GM12878 (cell line): ENCODE measurements around the gene DMXL2. TPM values are rescaled to one million over a fixed set of nuclear protein-coding genes. Genes with fewer than 3 reads are reported as not detected.

Experiments used
- ATAC-seq: fragments of 200-7000 bp; cut with Tn5 transposase; 3 replicates; pipeline ENCODE4 v1.9.1; 2020; ENCODE audit warnings: mild to moderate bottlenecking, moderate library complexity
- BruUV-seq: library from RNA; stranded (reverse); fragments of 400-500 nt; replicated peaks from 2 replicates; lab custom pipeline; 2021; lab: Mats Ljungman, UMichigan
- CTCF ChIA-PET: fragments of 300-600 bp; sonication (Branson Sonifier 250); formaldehyde crosslinking; extraction: SDS; loops from one replicate; lab custom pipeline; 2021; ENCODE audit warnings: inconsistent platforms; lab: Yijun Ruan, JAX
- POLR2A ChIA-PET: fragments of 350-600 bp; formaldehyde crosslinking; extraction: SDS; loops from one replicate; lab custom pipeline; 2021; ENCODE audit warnings: inconsistent platforms; lab: Charles Lee
- RAD21 ChIA-PET: fragments of 300-600 bp; sonication (Branson Sonifier 250); formaldehyde crosslinking; loops from one replicate; lab custom pipeline; 2023; ENCODE audit warnings: antibody characterized with exemption; ENCODE audit not compliant: unreplicated experiment; lab: Charles Lee
- SMC1A ChIA-PET: fragments of 300-600 bp; sonication (Branson Sonifier 250); formaldehyde crosslinking; loops from one replicate; lab custom pipeline; 2023; ENCODE audit not compliant: unreplicated experiment, uncharacterized antibody; lab: Charles Lee
- DNase-seq: peaks from one replicate; pipeline ENCODE4 v3.0.0-alpha.2; 2011; ENCODE audit warnings: low read depth, low spot score
- FAIRE-seq: peaks from 3 replicates; lab custom pipeline; 2011; peaks lifted over from hg19 to GRCh38; lab: Jason Lieb, UNC
- H2AFZ ChIP-seq: 2 replicates; pipeline ENCODE4 v1.6.0; 2011; ENCODE audit warnings: low read depth, low read length, control low read depth; ENCODE audit not compliant: control insufficient read depth
- H3K27ac ChIP-seq: 2 replicates; pipeline ENCODE4 v1.5.1; 2011; ENCODE audit warnings: control low read depth; ENCODE audit not compliant: control insufficient read depth, insufficient read depth
- H3K27me3 ChIP-seq, 2 experiments: replicated peaks in 1 of 2; 2 replicates each; pipeline versions ENCODE4 v1.6.0 to v1.6.1; 2011; ENCODE audit warnings: low read length in 1 of 2; ENCODE audit not compliant: control insufficient read depth in 2 of 2, insufficient read depth in 2 of 2
- H3K36me3 ChIP-seq, 2 experiments: 2 replicates each; pipeline ENCODE4 v1.5.1; 2011; ENCODE audit warnings: low read length in 1 of 2; ENCODE audit not compliant: control insufficient read depth in 2 of 2, insufficient read depth in 2 of 2
- H3K4me1 ChIP-seq: 2 replicates; pipeline ENCODE4 v1.6.1; 2011; ENCODE audit warnings: mild to moderate bottlenecking, low read length, moderate library complexity, mixed read lengths; ENCODE audit not compliant: control insufficient read depth, insufficient read depth
- H3K4me2 ChIP-seq: 2 replicates; pipeline ENCODE4 v1.6.0; 2011; ENCODE audit warnings: control low read depth; ENCODE audit not compliant: control insufficient read depth, insufficient read depth
- H3K4me3 ChIP-seq: fragments of 200-600 bp; sonication (generic); 2 replicates; pipeline ENCODE4 v1.5.1; 2016
- H3K79me2 ChIP-seq: 2 replicates; pipeline ENCODE4 v1.6.0; 2011; ENCODE audit warnings: low read length; ENCODE audit not compliant: control insufficient read depth, insufficient read depth
- H3K9ac ChIP-seq: 2 replicates; pipeline ENCODE4 v1.8.0; 2011; ENCODE audit warnings: low read length, control low read depth, mixed read lengths; ENCODE audit not compliant: control insufficient read depth, insufficient read depth
- H3K9me3 ChIP-seq: replicated peaks from 3 replicates; pipeline ENCODE4 v1.5.1; 2011; ENCODE audit warnings: mild to moderate bottlenecking, low read length; ENCODE audit not compliant: control insufficient read depth, insufficient read depth
- H4K20me1 ChIP-seq: 2 replicates; pipeline ENCODE4 v1.6.0; 2011; ENCODE audit not compliant: control insufficient read depth, insufficient read depth
- KDM1A ChIP-seq: fragments of 200-600 bp; sonication (generic); IDR thresholded peaks from 2 replicates; pipeline ENCODE4 v1.6.1; 2016; ENCODE audit warnings: borderline replicate concordance
- NFYA ChIP-seq: IDR thresholded peaks from 2 replicates; pipeline ENCODE4 v1.6.1; 2011; ENCODE audit warnings: low read depth, mild to moderate bottlenecking, low read length, improper control_type of control experiment, borderline replicate concordance
- NFYB ChIP-seq: IDR thresholded peaks from 2 replicates; pipeline ENCODE4 v1.6.1; 2011; ENCODE audit warnings: low read depth, mild to moderate bottlenecking, low read length, improper control_type of control experiment, moderate library complexity; ENCODE audit not compliant: insufficient read depth
- PML ChIP-seq: IDR thresholded peaks from 2 replicates; pipeline ENCODE4 v1.6.1; 2012; ENCODE audit warnings: low read length, inconsistent platforms
- RAD21 ChIP-seq: IDR thresholded peaks from 2 replicates; pipeline ENCODE4 v1.6.1; 2011; ENCODE audit warnings: mild to moderate bottlenecking, low read depth, low read length, moderate library complexity; ENCODE audit not compliant: insufficient read depth
- RELA ChIP-seq: fragments of 450-650 bp; IDR thresholded peaks from 2 replicates; pipeline ENCODE4 v1.8.0; 2014; ENCODE audit warnings: borderline replicate concordance; ENCODE audit not compliant: partially characterized antibody
- SMC3 ChIP-seq: IDR thresholded peaks from 2 replicates; pipeline ENCODE4 v1.6.1; 2011; ENCODE audit warnings: low read length, improper control_type of control experiment, borderline replicate concordance
- WRNIP1 ChIP-seq: IDR thresholded peaks from 2 replicates; pipeline ENCODE4 v1.6.1; 2011; ENCODE audit warnings: low read depth, low read length, improper control_type of control experiment, borderline replicate concordance
- ZBED1 ChIP-seq: IDR thresholded peaks from 2 replicates; pipeline ENCODE4 v1.6.1; 2016; ENCODE audit warnings: borderline replicate concordance
- WGBS: methylation state at CpG from one replicate; pipeline ENCODE4 v1.1.6; 2016; ENCODE audit warnings: low lambda C conversion rate; ENCODE audit not compliant: insufficient replicate concordance, insufficient coverage; ENCODE audit errors: missing lambda C conversion rate; 5-methylcytosine and 5-hydroxymethylcytosine counted together
- in situ Hi-C: fragments of 300-500 bp; cut with MboI; formaldehyde crosslinking; loops from 9 replicates; pipeline ENCODE4 v1.14.3; 2018; ENCODE audit warnings: mixed read lengths
- intact Hi-C: fragments of 100-400 bp; cut with micrococcal nuclease; formaldehyde crosslinking; loops from one replicate; pipeline ENCODE4 v1.14.2; 2022; ENCODE audit not compliant: unreplicated experiment
- polyA plus RNA-seq, 11 experiments: library from polyadenylated mRNA; depleted of rRNA in 4 of 11; unstranded in 6 of 11; stranded (reverse) in 5 of 11; fragments of >200 nt; fragmentation: Nextera tagmentation in 4 of 11; fragmentation: Illumina TruSeq in 1 of 11; extraction: Ambion mirVana in 4 of 11; extraction: Trizol in 1 of 11; gene quantifications; 1 replicate in 1 of 11; 2 replicates in 10 of 11; pipeline versions ENCODE4 v1.2.1 to v1.2.3, GENCODE V29; 2011 to 2016; ENCODE audit warnings: inconsistent platforms in 2 of 11, missing spikeins in 2 of 11, low read depth in 1 of 11
- total RNA-seq, 4 experiments: library from RNA; depleted of rRNA in 3 of 4; stranded (reverse); fragments of >200 nt in 3 of 4; fragmentation: Illumina TruSeq in 1 of 4; extraction: Trizol in 1 of 4; gene quantifications; 2 replicates each; pipeline versions ENCODE4 v1.2.1 to v1.2.3, GENCODE V29; 2013 to 2021
- TF ChIP-seq, protein P1 (sequence below), 3 experiments: IDR thresholded peaks in 2 of 3; conservative IDR thresholded peaks in 1 of 3; 2 replicates each; pipeline ENCODE4 v1.5.1; 2011; ENCODE audit warnings: low read depth in 3 of 3, low read length in 3 of 3, mild to moderate bottlenecking in 3 of 3, control low read depth in 2 of 3, moderate library complexity in 2 of 3, inconsistent platforms in 1 of 3, mixed read lengths in 1 of 3; ENCODE audit not compliant: control insufficient read depth in 2 of 3, insufficient read depth in 1 of 3; ENCODE audit errors: extremely low read depth in 1 of 3

The DMXL2 gene
- total and polyA plus RNA-seq, 10 of the 15 experiments (the other 5 are each of a cell fraction or from before 2014, with no cell fraction given) = 8.5 to 32.1 (median 22.0) TPM

GRCh38 chr15:51536965-51537574, 85.5 kb downstream of the DMXL2 start:
- H3K9me3 ChIP-seq = no peaks in the 10 kb centered on the region
- intact Hi-C loops (loop anchor here (2.0 to 5.0 kb wide), 2 partner anchors 84 to 240 kb away; no protein-coding TSS in a partner anchor), in situ Hi-C loops (no loop called here)
- no peaks in the 10 kb centered on the region for H3K36me3 ChIP-seq
- no peak for DNase-seq
- H3K4me1 ChIP-seq = no peaks in the 10 kb centered on the region
- ChIA-PET SMC1A (interaction anchor here (0.6 to 2.0 kb wide), 15 partner anchors 9 to 363 kb away, joined by 3 to 16 read pairs (median 3); no protein-coding TSS in a partner anchor), POLR2A (no interaction called here), RAD21 (interaction anchor here (0.7 to 2.8 kb wide), 9 partner anchors 10 to 240 kb away, joined by 3 to 20 read pairs (median 3); partner anchors contain the start of genes DMXL2 and LYSMD2), CTCF (interaction anchor here (0.7 to 4.4 kb wide), 28 partner anchors 9 to 287 kb away, joined by 3 to 37 read pairs (median 4); partner anchors contain the start of genes DMXL2 and LYSMD2)
- no peak overlapping the region for H2AFZ ChIP-seq
- H3K9ac ChIP-seq = no peak overlapping the region
- no peaks in the 10 kb centered on the region for H4K20me1 ChIP-seq
- no peaks in the 10 kb centered on the region for H3K27me3 ChIP-seq
- peak; percentile 73 for FAIRE-seq
- no peak for TF ChIP-seq ZBED1
- TF ChIP-seq KDM1A = no peak
- no peak for TF ChIP-seq PML
- TF ChIP-seq RELA = no peak
- peak; percentile 49; the same call in 1 of the 2 replicates for TF ChIP-seq SMC3
- TF ChIP-seq RAD21 = peak; percentile 43
- no peak for TF ChIP-seq NFYA
- TF ChIP-seq, protein P1, sequence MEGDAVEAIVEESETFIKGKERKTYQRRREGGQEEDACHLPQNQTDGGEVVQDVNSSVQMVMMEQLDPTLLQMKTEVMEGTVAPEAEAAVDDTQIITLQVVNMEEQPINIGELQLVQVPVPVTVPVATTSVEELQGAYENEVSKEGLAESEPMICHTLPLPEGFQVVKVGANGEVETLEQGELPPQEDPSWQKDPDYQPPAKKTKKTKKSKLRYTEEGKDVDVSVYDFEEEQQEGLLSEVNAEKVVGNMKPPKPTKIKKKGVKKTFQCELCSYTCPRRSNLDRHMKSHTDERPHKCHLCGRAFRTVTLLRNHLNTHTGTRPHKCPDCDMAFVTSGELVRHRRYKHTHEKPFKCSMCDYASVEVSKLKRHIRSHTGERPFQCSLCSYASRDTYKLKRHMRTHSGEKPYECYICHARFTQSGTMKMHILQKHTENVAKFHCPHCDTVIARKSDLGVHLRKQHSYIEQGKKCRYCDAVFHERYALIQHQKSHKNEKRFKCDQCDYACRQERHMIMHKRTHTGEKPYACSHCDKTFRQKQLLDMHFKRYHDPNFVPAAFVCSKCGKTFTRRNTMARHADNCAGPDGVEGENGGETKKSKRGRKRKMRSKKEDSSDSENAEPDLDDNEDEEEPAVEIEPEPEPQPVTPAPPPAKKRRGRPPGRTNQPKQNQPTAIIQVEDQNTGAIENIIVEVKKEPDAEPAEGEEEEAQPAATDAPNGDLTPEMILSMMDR (IDR thresholded peaks at IDR 0.05 in 2 of 3, conservative IDR thresholded peaks at IDR 0.05 in 1 of 3; ENCODE audit: control insufficient read depth in 2 of 3, extremely low read depth in 1 of 3, insufficient read depth in 1 of 3, low read depth in 3 of 3, low read length in 3 of 3) = peak; percentile 50 to 69 (median 56)
- TF ChIP-seq WRNIP1 = no peak
- TF ChIP-seq NFYB = no peak
- 0% methylated on average over 1 of the region's 1 CpG for WGBS
- H3K27ac ChIP-seq = no peak overlapping the region
- no peak overlapping the region for H3K4me3 ChIP-seq
- no peaks in the 10 kb centered on the region for H3K79me2 ChIP-seq
- BruUV-seq = no TSS peak
- peak; percentile 53; the same call in 1 of the 3 replicates for ATAC-seq
- no peak overlapping the region for H3K4me2 ChIP-seq
